ENCODE results near the gene CTDSPL2.

CTDSPL2 gene

DNA sequence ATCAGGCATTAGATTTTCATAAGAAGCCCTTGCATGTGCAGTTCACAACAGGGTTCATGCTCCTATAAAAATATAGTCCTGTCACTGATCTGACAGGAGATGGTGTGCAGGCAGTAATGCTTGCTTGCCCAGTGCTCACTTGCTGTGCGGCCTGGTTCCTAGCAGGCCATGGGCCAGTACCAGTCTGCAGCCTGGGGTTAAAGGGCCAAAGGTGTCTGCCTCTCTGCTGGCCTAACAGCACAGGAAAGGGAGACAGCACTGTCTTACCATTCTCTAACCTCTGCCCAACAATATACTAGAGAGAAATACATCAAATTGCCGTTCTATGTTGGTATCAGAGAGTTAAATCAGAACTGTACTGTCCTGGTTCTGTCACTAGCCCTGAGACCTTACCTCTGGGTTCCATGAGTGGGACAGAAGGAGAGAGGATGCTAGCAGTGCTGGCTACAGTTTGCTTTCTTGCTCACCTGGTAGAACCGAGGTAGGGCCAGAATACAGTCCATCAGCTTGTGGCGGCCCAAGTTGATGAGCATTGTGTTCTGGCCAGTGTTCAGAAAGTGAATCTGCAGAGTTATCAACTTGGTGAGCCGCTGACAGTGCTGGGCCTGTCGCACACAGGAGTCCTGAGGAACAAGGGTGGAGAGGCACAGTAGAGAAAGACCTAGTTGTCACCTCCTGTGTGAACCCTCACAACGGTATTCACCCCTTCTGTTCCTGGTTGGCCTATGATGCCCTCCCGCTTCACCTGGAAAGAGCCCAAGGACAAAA lies 138.1 kb downstream of the CTDSPL2 start:
- Histone ChIP-seq H3K9ac (no peak overlapping the region), H3K4me2 (no peak overlapping the region), H4K20me1 (peaks cover 0 to 40% (median 9%) of the 10 kb centered on the region in 11 experiments; a peak in 11 of 22 replicates), H3K36me3 (peaks cover 74 to 100% (median 88%) of the 10 kb centered on the region in 11 experiments), H3K27ac (no peak overlapping the region), H3K27me3 (no peaks in the 10 kb centered on the region), H3K4me3 (no peak overlapping the region), H3K9me3 (replicated peaks in 1 of 11) (peaks cover 24 to 35% (median 29%) of the 10 kb centered on the region in 11 experiments), H3K4me1 (no peaks in the 10 kb centered on the region)
- TF ChIP-seq Cebpa-rat (IDR thresholded peaks at IDR 0.05): no peak

DNA sequence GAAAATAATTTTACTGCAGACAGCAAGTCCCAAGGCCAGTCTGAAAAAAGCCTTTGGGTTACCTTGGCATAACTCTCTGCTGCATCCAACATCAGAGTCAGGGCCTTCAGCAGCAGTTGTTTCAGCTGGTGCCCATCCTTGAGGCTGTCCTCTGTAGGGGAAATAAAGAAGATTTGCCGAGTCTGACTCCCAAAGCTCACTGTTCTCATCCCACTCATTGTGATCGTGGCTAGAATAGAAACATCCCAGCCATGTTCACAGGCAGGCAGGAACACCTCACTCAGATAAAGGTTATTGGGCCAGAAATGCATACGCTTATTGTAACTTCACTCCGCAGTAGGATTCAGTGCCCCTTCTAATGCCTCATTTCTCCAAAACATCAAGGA lies 138.7 kb downstream of the CTDSPL2 start:
- Histone ChIP-seq H4K20me1 (peaks cover 0 to 39% (median 4%) of the 10 kb centered on the region in 11 experiments; a peak in 9 of 22 replicates), H3K9me3 (replicated peaks in 1 of 11) (peaks cover 24 to 35% (median 29%) of the 10 kb centered on the region in 11 experiments), H3K4me2 (no peak overlapping the region), H3K4me3 (no peak overlapping the region), H3K36me3 (peaks cover 68 to 100% (median 82%) of the 10 kb centered on the region in 11 experiments), H3K4me1 (no peaks in the 10 kb centered on the region), H3K27me3 (no peaks in the 10 kb centered on the region), H3K27ac (no peak overlapping the region), H3K9ac (no peak overlapping the region)
- TF ChIP-seq Cebpa-rat (IDR thresholded peaks at IDR 0.05): no peak

DNA sequence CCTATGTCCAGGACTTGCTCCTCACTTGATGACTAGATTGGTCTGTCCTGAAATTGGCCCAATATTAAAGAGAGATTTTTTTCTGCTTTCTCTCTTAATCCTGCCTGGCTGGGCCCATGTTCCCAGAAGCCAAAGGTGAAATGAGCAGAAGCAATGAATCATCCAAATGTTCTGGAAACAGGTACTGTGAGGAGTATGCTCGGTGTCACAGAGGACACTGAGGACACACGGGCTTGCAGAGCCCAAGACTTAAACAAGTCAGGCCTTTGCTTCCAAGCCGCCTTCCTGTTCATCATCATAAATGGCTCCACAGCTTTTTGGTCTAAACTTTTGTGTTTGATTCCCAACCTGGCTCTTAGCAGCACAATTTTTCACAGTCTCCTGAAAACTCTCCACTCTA lies 140.9 kb downstream of the CTDSPL2 start:
- H3K36me3 ChIP-seq: peaks cover 54 to 99% (median 74%) of the 10 kb centered on the region in 11 experiments
- no peaks in the 10 kb centered on the region for H3K4me1 ChIP-seq
- H4K20me1 ChIP-seq: peaks cover 0 to 35% (median 0%) of the 10 kb centered on the region in 11 experiments; a peak in 7 of 22 replicates
- H3K9me3 ChIP-seq (replicated peaks in 1 of 11): peaks cover 22 to 26% (median 23%) of the 10 kb centered on the region in 11 experiments
- H3K27ac ChIP-seq: no peak overlapping the region
- TF ChIP-seq Cebpa-rat (IDR thresholded peaks at IDR 0.05): no peak
- H3K9ac ChIP-seq: no peak overlapping the region
- no peaks in the 10 kb centered on the region for H3K27me3 ChIP-seq
- no peak overlapping the region for H3K4me3 ChIP-seq
- H3K4me2 ChIP-seq: no peak overlapping the region

DNA sequence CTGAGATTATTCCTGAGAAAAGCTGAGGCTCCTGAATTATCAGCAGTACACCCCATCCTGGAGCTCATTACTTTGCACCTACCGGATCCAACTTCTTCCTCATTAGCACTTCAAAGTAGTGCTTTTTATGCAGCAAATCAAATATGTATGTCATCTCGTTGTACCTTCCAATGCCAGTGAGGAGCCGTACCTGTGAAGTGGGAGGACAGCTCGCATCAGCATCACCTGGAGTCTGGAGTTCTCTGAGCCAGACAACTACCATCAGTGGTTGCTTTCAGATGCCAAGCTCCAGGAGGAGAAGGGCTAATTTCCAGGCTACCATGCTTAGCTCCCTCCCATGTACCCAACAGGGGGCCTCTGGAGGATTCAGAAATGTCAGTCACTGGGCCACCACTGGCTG lies 141.9 kb downstream of the CTDSPL2 start:
- Histone ChIP-seq H3K27ac (no peak overlapping the region), H3K9me3 (replicated peaks in 1 of 11) (peaks cover 12 to 16% (median 14%) of the 10 kb centered on the region in 11 experiments), H3K9ac (no peak overlapping the region), H3K4me1 (no peaks in the 10 kb centered on the region), H3K36me3 (peaks cover 47 to 99% (median 73%) of the 10 kb centered on the region in 11 experiments), H3K27me3 (no peaks in the 10 kb centered on the region), H3K4me2 (no peak overlapping the region), H4K20me1 (peaks cover 0 to 40% (median 0%) of the 10 kb centered on the region in 11 experiments; a peak in 7 of 22 replicates), H3K4me3 (no peak overlapping the region)
- TF ChIP-seq Cebpa-rat (IDR thresholded peaks at IDR 0.05): no peak

DNA sequence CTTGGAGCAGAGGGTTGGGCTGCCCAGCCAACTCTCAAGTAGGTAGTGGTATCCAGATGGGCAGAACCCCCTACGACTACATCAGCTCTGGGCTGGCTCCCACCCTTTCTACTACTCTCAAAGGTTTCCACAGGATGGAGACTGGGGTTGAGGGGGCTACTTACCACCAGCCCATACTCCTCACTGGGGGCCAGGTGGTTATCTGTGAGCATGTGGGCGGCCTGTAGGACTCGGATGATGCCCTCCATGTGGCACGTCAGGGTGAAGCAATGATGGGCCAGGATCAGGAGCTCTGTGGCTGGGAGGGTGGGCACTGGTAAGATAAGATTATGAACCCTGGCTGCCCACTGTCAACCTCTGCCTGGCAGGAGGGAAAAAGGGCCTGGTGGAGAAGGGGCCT lies 142.9 kb downstream of the CTDSPL2 start:
- no peaks in the 10 kb centered on the region for H3K4me1 ChIP-seq
- H3K36me3 ChIP-seq: peaks cover 37 to 99% (median 69%) of the 10 kb centered on the region in 11 experiments
- TF ChIP-seq Cebpa-rat (IDR thresholded peaks at IDR 0.05): no peak

DNA sequence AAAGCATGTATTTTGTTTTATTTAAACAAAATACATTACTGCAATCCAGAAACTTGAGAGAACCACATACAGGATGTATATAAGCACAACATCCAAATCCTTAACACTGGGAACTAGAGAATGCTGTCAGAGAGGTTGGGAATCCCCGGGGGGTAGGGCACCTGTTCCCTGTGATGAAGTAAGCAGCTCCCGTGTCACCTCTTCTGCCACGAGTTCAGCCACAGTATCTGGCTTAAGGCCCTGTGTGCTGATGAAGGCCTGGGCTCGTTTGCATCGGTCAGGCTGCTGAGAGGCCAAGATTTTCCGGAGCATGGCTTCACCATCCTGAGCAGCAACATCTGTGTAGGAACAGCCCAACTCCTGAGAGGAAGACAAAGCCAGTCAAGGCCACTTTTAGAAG lies 146.0 kb downstream of the CTDSPL2 start:
- H3K4me2 ChIP-seq: no peak overlapping the region
- H3K27ac ChIP-seq: no peak overlapping the region
- TF ChIP-seq Cebpa-rat (IDR thresholded peaks at IDR 0.05): no peak
- H3K4me1 ChIP-seq: peaks cover 0 to 9% (median 8%) of the 10 kb centered on the region in 10 experiments; a peak in 13 of 20 replicates
- no peak overlapping the region for H3K9ac ChIP-seq
- H4K20me1 ChIP-seq: peaks cover 0 to 31% (median 6%) of the 10 kb centered on the region in 11 experiments; a peak in 9 of 22 replicates
- no peaks in the 10 kb centered on the region for H3K9me3 ChIP-seq (replicated peaks in 1 of 11)
- no peaks in the 10 kb centered on the region for H3K27me3 ChIP-seq
- peaks cover 19 to 84% (median 42%) of the 10 kb centered on the region in 11 experiments; a peak in 21 of 22 replicates for H3K36me3 ChIP-seq
- H3K4me3 ChIP-seq: no peak overlapping the region

More for the DNA sequence above, 142.9 kb downstream of the CTDSPL2 start:
- Histone ChIP-seq H4K20me1 (peaks cover 0 to 39% (median 0%) of the 10 kb centered on the region in 11 experiments; a peak in 8 of 22 replicates), H3K4me3 (no peak overlapping the region), H3K9ac (no peak overlapping the region), H3K9me3 (replicated peaks in 1 of 11) (peaks cover 1 to 6% (median 3%) of the 10 kb centered on the region in 11 experiments; a peak in 21 of 22 replicates), H3K4me2 (no peak overlapping the region), H3K27ac (no peak overlapping the region), H3K27me3 (no peaks in the 10 kb centered on the region)

DNA sequence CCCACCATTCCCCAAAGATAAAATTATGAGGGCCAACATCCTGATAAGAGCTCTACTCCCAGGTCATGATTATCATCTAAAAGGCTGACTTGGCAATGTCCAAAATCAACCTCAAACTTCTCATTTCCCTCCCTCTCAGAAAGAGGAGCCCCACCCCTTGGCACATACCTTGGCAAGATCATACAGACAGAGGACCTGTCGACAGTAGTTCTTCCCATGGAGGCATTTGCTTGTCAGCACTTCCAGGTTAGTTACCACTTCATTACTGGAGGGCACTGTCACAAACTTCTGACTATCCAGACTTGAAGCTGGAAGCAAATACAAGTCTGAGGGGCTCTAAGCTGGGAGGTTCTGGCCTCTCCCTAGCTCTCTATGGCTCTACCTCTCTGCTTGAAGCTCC lies 147.3 kb downstream of the CTDSPL2 start:
- no peak overlapping the region for H3K4me2 ChIP-seq
- H3K27ac ChIP-seq: no peak overlapping the region
- no peak for TF ChIP-seq Cebpa-rat (IDR thresholded peaks at IDR 0.05)
- H3K9me3 ChIP-seq (replicated peaks in 1 of 11): no peaks in the 10 kb centered on the region
- no peak overlapping the region for H3K4me3 ChIP-seq
- peaks cover 14 to 79% (median 37%) of the 10 kb centered on the region in 11 experiments; a peak in 18 of 22 replicates for H3K36me3 ChIP-seq
- H4K20me1 ChIP-seq: peaks cover 0 to 39% (median 6%) of the 10 kb centered on the region in 11 experiments; a peak in 8 of 22 replicates
- H3K27me3 ChIP-seq: no peaks in the 10 kb centered on the region
- no peak overlapping the region for H3K9ac ChIP-seq
- H3K4me1 ChIP-seq: peaks cover 9 to 19% (median 17%) of the 10 kb centered on the region in 10 experiments

All from BLaER1 treated with 17β-estradiol and CSF1 and Interleukin-3, amounts not matched to agents 10 nM and 100 nM (cell line).